ENCODE results near the gene LDHD.

The LDHD gene

GRCh38 chr16:75106351-75107274 lies 10.0 kb downstream of the LDHD start:
- no peak for TF ChIP-seq TAF1 (IDR thresholded peaks at IDR 0.05; ENCODE audit: borderline replicate concordance, insufficient read depth, low read length)
- TF ChIP-seq, protein P1, sequence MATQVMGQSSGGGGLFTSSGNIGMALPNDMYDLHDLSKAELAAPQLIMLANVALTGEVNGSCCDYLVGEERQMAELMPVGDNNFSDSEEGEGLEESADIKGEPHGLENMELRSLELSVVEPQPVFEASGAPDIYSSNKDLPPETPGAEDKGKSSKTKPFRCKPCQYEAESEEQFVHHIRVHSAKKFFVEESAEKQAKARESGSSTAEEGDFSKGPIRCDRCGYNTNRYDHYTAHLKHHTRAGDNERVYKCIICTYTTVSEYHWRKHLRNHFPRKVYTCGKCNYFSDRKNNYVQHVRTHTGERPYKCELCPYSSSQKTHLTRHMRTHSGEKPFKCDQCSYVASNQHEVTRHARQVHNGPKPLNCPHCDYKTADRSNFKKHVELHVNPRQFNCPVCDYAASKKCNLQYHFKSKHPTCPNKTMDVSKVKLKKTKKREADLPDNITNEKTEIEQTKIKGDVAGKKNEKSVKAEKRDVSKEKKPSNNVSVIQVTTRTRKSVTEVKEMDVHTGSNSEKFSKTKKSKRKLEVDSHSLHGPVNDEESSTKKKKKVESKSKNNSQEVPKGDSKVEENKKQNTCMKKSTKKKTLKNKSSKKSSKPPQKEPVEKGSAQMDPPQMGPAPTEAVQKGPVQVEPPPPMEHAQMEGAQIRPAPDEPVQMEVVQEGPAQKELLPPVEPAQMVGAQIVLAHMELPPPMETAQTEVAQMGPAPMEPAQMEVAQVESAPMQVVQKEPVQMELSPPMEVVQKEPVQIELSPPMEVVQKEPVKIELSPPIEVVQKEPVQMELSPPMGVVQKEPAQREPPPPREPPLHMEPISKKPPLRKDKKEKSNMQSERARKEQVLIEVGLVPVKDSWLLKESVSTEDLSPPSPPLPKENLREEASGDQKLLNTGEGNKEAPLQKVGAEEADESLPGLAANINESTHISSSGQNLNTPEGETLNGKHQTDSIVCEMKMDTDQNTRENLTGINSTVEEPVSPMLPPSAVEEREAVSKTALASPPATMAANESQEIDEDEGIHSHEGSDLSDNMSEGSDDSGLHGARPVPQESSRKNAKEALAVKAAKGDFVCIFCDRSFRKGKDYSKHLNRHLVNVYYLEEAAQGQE (IDR thresholded peaks at IDR 0.05; ENCODE audit: insufficient read depth in 1 of 2, low read depth in 2 of 2, low read length in 2 of 2) = 0 out of 4 replicates have a peak, but pooled peaks of 1 of the 2 experiments have one; percentile 20

- TF ChIP-seq TAF1 (IDR thresholded peaks at IDR 0.05; ENCODE audit: borderline replicate concordance, insufficient read depth, low read length) (no peak), POLR2AphosphoS5 (IDR thresholded peaks at IDR 0.05; ENCODE audit: low read depth, low read length) (no peak), FOXP2 (optimal IDR thresholded peaks at IDR 0.05; ENCODE audit: borderline replicate concordance, extremely low read depth, extremely low read length, insufficient read depth) (no peak), SIN3A (IDR thresholded peaks at IDR 0.05; ENCODE audit: borderline replicate concordance, insufficient read depth, low read length) (no peak)
- TF ChIP-seq, protein P1 (IDR thresholded peaks at IDR 0.05; ENCODE audit: insufficient read depth in 1 of 2, low read depth in 2 of 2, low read length in 2 of 2) = no peak
Measured at GRCh38 chr16:75105306-75106061, 11.1 kb downstream of the LDHD start.

DNA sequence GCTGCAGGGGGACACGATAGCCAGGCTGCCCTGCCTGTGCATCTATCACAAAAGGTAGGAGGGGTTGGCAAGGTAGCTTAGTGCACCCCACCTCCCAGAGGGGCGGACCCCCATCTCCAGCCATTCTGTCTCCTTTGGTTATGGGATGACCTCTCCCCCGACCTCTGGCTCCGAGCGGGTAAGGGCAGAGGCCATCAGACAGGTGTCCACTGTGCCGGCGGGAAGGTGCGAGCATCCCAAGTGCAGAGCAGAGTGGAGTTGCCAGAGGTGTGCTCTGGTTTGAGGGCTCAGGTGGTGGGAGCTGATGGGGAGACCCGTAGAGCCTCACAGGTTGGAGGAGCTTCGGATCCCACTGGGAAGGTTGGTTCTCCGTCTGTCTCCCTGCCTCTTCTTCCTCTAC lies 11.7 kb downstream of the LDHD start:
- TF ChIP-seq SIN3A (IDR thresholded peaks at IDR 0.05; ENCODE audit: borderline replicate concordance, insufficient read depth, low read length) (no peak), TAF1 (IDR thresholded peaks at IDR 0.05; ENCODE audit: borderline replicate concordance, insufficient read depth, low read length) (no peak), POLR2AphosphoS5 (IDR thresholded peaks at IDR 0.05; ENCODE audit: low read depth, low read length) (no peak), FOXP2 (optimal IDR thresholded peaks at IDR 0.05; ENCODE audit: borderline replicate concordance, extremely low read depth, extremely low read length, insufficient read depth) (no peak)
- TF ChIP-seq, protein P1 (IDR thresholded peaks at IDR 0.05; ENCODE audit: insufficient read depth in 1 of 2, low read depth in 2 of 2, low read length in 2 of 2) = no peak

- TF ChIP-seq FOXP2 (optimal IDR thresholded peaks at IDR 0.05; ENCODE audit: borderline replicate concordance, extremely low read depth, extremely low read length, insufficient read depth) (no peak), SIN3A (IDR thresholded peaks at IDR 0.05; ENCODE audit: borderline replicate concordance, insufficient read depth, low read length) (no peak), TAF1 (IDR thresholded peaks at IDR 0.05; ENCODE audit: borderline replicate concordance, insufficient read depth, low read length) (no peak), POLR2AphosphoS5 (IDR thresholded peaks at IDR 0.05; ENCODE audit: low read depth, low read length) (no peak)
- TF ChIP-seq, protein P1 (IDR thresholded peaks at IDR 0.05; ENCODE audit: insufficient read depth in 1 of 2, low read depth in 2 of 2, low read length in 2 of 2) = no peak
Measured at GRCh38 chr16:75103994-75104393, 12.6 kb downstream of the LDHD start.
